K562 (cell line): Measurements from ENCODE around the gene BICD1. TPM values are rescaled to one million over a fixed set of nuclear protein-coding genes. Genes with fewer than 3 reads are reported as not detected.

ENCODE experiments used
- ATAC-seq: fragments of 200-7000 bp; cut with Tn5 transposase; 3 replicates; pipeline ENCODE4 v1.9.1; 2020; ENCODE audit warnings: moderate library complexity
- BruUV-seq: library from RNA; stranded (reverse); fragments of 400-500 nt; replicated peaks from 2 replicates; lab custom pipeline; 2021; lab: Mats Ljungman, UMichigan
- CTCF ChIA-PET: fragments of 300-600 bp; formaldehyde crosslinking; extraction: SDS; loops from one replicate; lab custom pipeline; 2021; ENCODE audit warnings: low intra/inter-chr PET ratio; lab: Yijun Ruan, JAX
- POLR2A ChIA-PET: fragments of 300-600, 350-650 bp; sonication (Branson Sonifier 250); formaldehyde crosslinking; extraction: SDS; loops from one replicate; lab custom pipeline; 2021; ENCODE audit warnings: antibody characterized with exemption, inconsistent platforms; lab: Yijun Ruan, JAX
- DNase-seq, 4 experiments: peaks; one replicate each; pipeline versions ENCODE4 v3.0.0 to v3.0.0-alpha.2; 2011 to 2018; ENCODE audit warnings: low spot score in 3 of 4, mixed read lengths in 3 of 4; ENCODE audit errors: extremely low read depth in 1 of 4
- FAIRE-seq: peaks from 2 replicates; lab custom pipeline; 2011; peaks lifted over from hg19 to GRCh38; lab: Jason Lieb, UNC
- H2AFZ ChIP-seq: 2 replicates; pipeline ENCODE4 v1.6.0; 2011; ENCODE audit warnings: low read depth, low read length, control low read depth, inconsistent platforms
- H3K27ac ChIP-seq: fragments of 200-600 bp; 3 replicates; pipeline ENCODE4 v1.8.0; 2011; ENCODE audit warnings: low read depth, mild to moderate bottlenecking, control low read depth, inconsistent platforms, low read length, moderate library complexity, mixed read lengths; ENCODE audit errors: extremely low read depth
- H3K27me3 ChIP-seq, 2 experiments: fragments of 300-600 bp in 1 of 2; 2 replicates in 1 of 2; 3 replicates in 1 of 2; pipeline versions ENCODE4 v1.6.0 to v1.8.0; 2011; ENCODE audit warnings: inconsistent platforms in 2 of 2, low read length in 2 of 2, mild to moderate bottlenecking in 1 of 2, mixed read lengths in 1 of 2, moderate library complexity in 1 of 2; ENCODE audit not compliant: control insufficient read depth in 2 of 2, insufficient read depth in 2 of 2
- H3K36me3 ChIP-seq: fragments of 300-600 bp; 3 replicates; pipeline ENCODE4 v1.8.0; 2011; ENCODE audit warnings: mild to moderate bottlenecking, low read length, inconsistent platforms; ENCODE audit not compliant: control insufficient read depth, insufficient read depth
- H3K4me1 ChIP-seq, 2 experiments: fragments of 200-600 bp in 1 of 2; replicated peaks in 1 of 2; 2 replicates in 1 of 2; 3 replicates in 1 of 2; pipeline versions ENCODE4 v1.5.1 to v1.8.0; 2011; ENCODE audit warnings: inconsistent platforms in 2 of 2, low read length in 2 of 2, mild to moderate bottlenecking in 1 of 2, mixed read lengths in 1 of 2, moderate library complexity in 1 of 2; ENCODE audit not compliant: control insufficient read depth in 2 of 2, insufficient read depth in 2 of 2
- H3K4me2 ChIP-seq: 2 replicates; pipeline ENCODE4 v1.6.1; 2011; ENCODE audit warnings: low read length, control low read depth, inconsistent platforms, mixed read lengths; ENCODE audit not compliant: insufficient read depth
- H3K4me3 ChIP-seq: fragments of 200-600 bp; sonication (generic), shearing (Covaris generic); 2 replicates; pipeline ENCODE4 v1.5.1; 2016; ENCODE audit warnings: control low read depth, inconsistent platforms
- H3K79me2 ChIP-seq: fragments of 200-600 bp; 3 replicates; pipeline ENCODE4 v1.8.0; 2011; ENCODE audit warnings: low read length, inconsistent platforms; ENCODE audit not compliant: control insufficient read depth, insufficient read depth
- H3K9ac ChIP-seq, 2 experiments: 2 replicates each; pipeline versions ENCODE4 v1.6.0 to v1.6.1; 2011; ENCODE audit warnings: low read depth in 2 of 2, low read length in 2 of 2, control low read depth in 1 of 2, inconsistent platforms in 1 of 2, mild to moderate bottlenecking in 1 of 2, mixed read lengths in 1 of 2; ENCODE audit not compliant: insufficient read depth in 1 of 2
- H3K9me1 ChIP-seq: one replicate; pipeline ENCODE4 v1.6.0; 2011; ENCODE audit warnings: inconsistent platforms, mild to moderate bottlenecking, low read length, moderate library complexity; ENCODE audit not compliant: control insufficient read depth, insufficient read depth
- H3K9me3 ChIP-seq: replicated peaks from 2 replicates; pipeline ENCODE4 v1.5.1; 2011; ENCODE audit warnings: low read depth, low read length, inconsistent platforms; ENCODE audit not compliant: control insufficient read depth, insufficient read depth
- H4K20me1 ChIP-seq: replicated peaks from 2 replicates; pipeline ENCODE4 v1.6.1; 2011; ENCODE audit warnings: low read length, inconsistent platforms, mixed read lengths; ENCODE audit not compliant: control insufficient read depth, insufficient read depth
- ARID3A ChIP-seq: IDR thresholded peaks from 2 replicates; pipeline ENCODE4 v1.6.1; 2012; ENCODE audit warnings: low read depth, low read length, improper control_type of control experiment, borderline replicate concordance
- CTBP1 ChIP-seq: fragments of 450-650 bp; IDR thresholded peaks from 2 replicates; pipeline ENCODE4 v1.6.1; 2016; ENCODE audit warnings: borderline replicate concordance
- FOXP1 ChIP-seq: sonication (generic); formaldehyde crosslinking; IDR thresholded peaks from 2 replicates; pipeline ENCODE4 v1.8.0; 2022; ENCODE audit warnings: mild to moderate bottlenecking, missing genetic modification reagents
- JUNB ChIP-seq: fragments of 450-650 bp; formaldehyde crosslinking; conservative IDR thresholded peaks from 2 replicates; pipeline ENCODE4 v1.4.0; 2020; ENCODE audit warnings: mild to moderate bottlenecking
- MEIS2 ChIP-seq: fragments of 450-650 bp; IDR thresholded peaks from 2 replicates; pipeline ENCODE4 v1.6.1; 2014; ENCODE audit warnings: mild to moderate bottlenecking; ENCODE audit not compliant: partially characterized antibody
- RBBP5 ChIP-seq: fragments of 200-600 bp; sonication (generic); IDR thresholded peaks from 2 replicates; pipeline ENCODE4 v1.6.1; 2012; ENCODE audit warnings: borderline replicate concordance, mild to moderate bottlenecking, low read length, control low read depth, inconsistent platforms; ENCODE audit not compliant: insufficient read depth, poor library complexity, severe bottlenecking
- RCOR1 ChIP-seq, 2 experiments: IDR thresholded peaks; 2 replicates each; pipeline ENCODE4 v1.6.1; 2012; ENCODE audit warnings: low read depth in 2 of 2, low read length in 2 of 2, borderline replicate concordance in 1 of 2, improper control_type of control experiment in 1 of 2
- SPI1 ChIP-seq: IDR thresholded peaks from 2 replicates; pipeline ENCODE4 v1.6.1; 2011; ENCODE audit warnings: low read depth, low read length, control low read depth, borderline replicate concordance
- STAT6 ChIP-seq: sonication (generic); formaldehyde crosslinking; IDR thresholded peaks from 2 replicates; pipeline ENCODE4 v1.8.1; 2023; ENCODE audit warnings: mild to moderate bottlenecking, missing genetic modification reagents
- TEAD1 ChIP-seq, 2 experiments: fragments of 450-650 bp in 1 of 2; sonication (generic) in 1 of 2; formaldehyde crosslinking; IDR thresholded peaks; 2 replicates each; pipeline versions ENCODE4 v1.4.0 to v1.8.0; 2020 to 2022; ENCODE audit warnings: mild to moderate bottlenecking in 2 of 2, missing genetic modification reagents in 1 of 2
- ZBTB1 ChIP-seq: sonication (generic); formaldehyde crosslinking; IDR thresholded peaks from 2 replicates; pipeline ENCODE4 v1.8.1; 2023; ENCODE audit warnings: missing genetic modification reagents, low read depth, mild to moderate bottlenecking, borderline replicate concordance
- ZNF431 ChIP-seq: sonication (generic); formaldehyde crosslinking; IDR thresholded peaks from 2 replicates; pipeline ENCODE4 v1.8.0; 2022; ENCODE audit warnings: mild to moderate bottlenecking, missing genetic modification reagents
- in situ Hi-C: fragments of 300-500 bp; cut with MboI; formaldehyde crosslinking; loops from 4 replicates; pipeline ENCODE4 v1.15.0; 2018; ENCODE audit warnings: inconsistent platforms, mixed read lengths
- intact Hi-C: fragments of 100-400 bp; cut with micrococcal nuclease; formaldehyde crosslinking; loops from 2 replicates; pipeline ENCODE4 v1.14.2; 2022
- polyA plus RNA-seq, 8 experiments: library from polyadenylated mRNA; depleted of rRNA in 4 of 8; stranded (reverse) in 5 of 8; unstranded in 3 of 8; fragments of >200 nt; fragmentation: Nextera tagmentation in 2 of 8; fragmentation: Illumina TruSeq in 1 of 8; extraction: Ambion mirVana in 2 of 8; extraction: Trizol in 1 of 8; gene quantifications; 2 replicates each; pipeline versions ENCODE4 v1.2.1 to v1.2.3, GENCODE V29; 2011 to 2014; ENCODE audit warnings: inconsistent platforms in 1 of 8, missing spikeins in 1 of 8
- total RNA-seq, 7 experiments: library from RNA; depleted of rRNA in 6 of 7; stranded (reverse); fragments of >200 nt in 6 of 7; fragmentation: Illumina TruSeq in 2 of 7; extraction: Trizol in 2 of 7; gene quantifications; 2 replicates each; pipeline versions ENCODE4 v1.2.1 to v1.2.3, GENCODE V29; 2011 to 2021; ENCODE audit warnings: low replicate concordance in 1 of 7

Gene BICD1
- total and polyA plus RNA-seq, 9 of the 15 experiments (the other 6 are each of a cell fraction or from before 2014, with no cell fraction given), result 3.5 to 21.1 (median 12.5) TPM

GRCh38 chr12:32107359-32108267 lies 966 bp downstream of the BICD1 start (continued):
- TF ChIP-seq TEAD1 (CRISPR knock-in tag; IDR thresholded peaks at IDR 0.05), result peak; percentile 16 to 21; a peak in 1 of 4 replicates
- peak; percentile 36; the same call in 1 of the 2 replicates for TF ChIP-seq ARID3A
- no peak for TF ChIP-seq ZNF431 (CRISPR knock-in tag)
- peak in 1 of 2 experiments; percentile 90; a peak in 2 of 4 replicates for TF ChIP-seq RCOR1 (IDR thresholded peaks at IDR 0.05; ENCODE audit: borderline replicate concordance in 1 of 2, low read depth in 2 of 2, low read length in 2 of 2)
- TF ChIP-seq RBBP5, result no peak
- TF ChIP-seq, all 486 proteins: peak for 29

- H2AFZ ChIP-seq, result no peak overlapping the region
- in situ Hi-C loops, result no loop called here
- H3K79me2 ChIP-seq, result peaks cover 27% of the 10 kb centered on the region
- CTCF ChIA-PET, result interaction anchor here (0.6 kb wide), 1 partner anchor 26 kb away, joined by 3 read pairs; no protein-coding TSS in a partner anchor
- no peaks in the 10 kb centered on the region for H3K9me1 ChIP-seq
- peaks cover 21% of the 10 kb centered on the region in 2 experiments; a peak in 4 of 5 replicates for H3K4me1 ChIP-seq
- intact Hi-C loops, result loop anchor here (5.0 kb wide), 1 partner anchor 199 kb away; no protein-coding TSS in a partner anchor
- no peaks in the 10 kb centered on the region for H3K36me3 ChIP-seq
- DNase-seq, result no peak
- no TSS peak for BruUV-seq
- H4K20me1 ChIP-seq, result 0 out of 2 replicates have a peak, but pooled peaks cover 3% of the 10 kb centered on the region
- FAIRE-seq, result no peak
- no peaks in the 10 kb centered on the region for H3K9me3 ChIP-seq
- H3K9ac ChIP-seq, result no peak overlapping the region
- no peak for ATAC-seq
- no peak overlapping the region for H3K27ac ChIP-seq
- no peak overlapping the region; the same call in 1 of the 2 replicates for H3K4me3 ChIP-seq
- H3K27me3 ChIP-seq, result no peaks in the 10 kb centered on the region
- POLR2A ChIA-PET, result interaction anchor here (1.1 kb wide), 1 partner anchor 24 kb away, joined by 3 read pairs; no protein-coding TSS in a partner anchor
- H3K4me2 ChIP-seq, result peak overlapping the region; percentile 34
- 0 out of 4 replicates have a peak, but pooled peaks of 1 of the 2 experiments have one; percentile 7 for TF ChIP-seq RCOR1 (IDR thresholded peaks at IDR 0.05; ENCODE audit: borderline replicate concordance in 1 of 2, low read depth in 2 of 2, low read length in 2 of 2)
- TF ChIP-seq JUNB (CRISPR knock-in tag), result no peak
- no peak for TF ChIP-seq FOXP1
- no peak for TF ChIP-seq STAT6
- TF ChIP-seq MEIS2, result peak; percentile 36
- TF ChIP-seq SPI1, result peak; percentile 51; the same call in 1 of the 2 replicates
- TF ChIP-seq ZBTB1 (CRISPR knock-in tag), result no peak
- peak; percentile 56; the same call in 1 of the 2 replicates for TF ChIP-seq CTBP1
These were observed 2.1 kb downstream of the BICD1 start for GRCh38 chr12:32108787-32109186.
